Measurements from ENCODE around the gene RELL2. TPM values are rescaled to one million over a fixed set of nuclear protein-coding genes. Genes with fewer than 3 reads are reported as not detected.

The RELL2 gene
- total RNA-seq, 1 donor from 2014 or later = 5.4 TPM

GRCh38 chr5:141654298-141654697 is 17.5 kb downstream of the RELL2 start:
- Mint-ChIP-seq H3K4me1 (ENCODE audit: unreplicated experiment) (peaks cover 9% of the 10 kb centered on the region), H3K27ac (ENCODE audit: unreplicated experiment) (no peak overlapping the region), H3K27me3 (ENCODE audit: unreplicated experiment) (no peaks in the 10 kb centered on the region), H3K4me3 (ENCODE audit: unreplicated experiment) (no peak overlapping the region), H3K9me3 (ENCODE audit: unreplicated experiment) (no peaks in the 10 kb centered on the region), H3K36me3 (ENCODE audit: unreplicated experiment) (no peaks in the 10 kb centered on the region)
- TF ChIP-seq, protein P1, sequence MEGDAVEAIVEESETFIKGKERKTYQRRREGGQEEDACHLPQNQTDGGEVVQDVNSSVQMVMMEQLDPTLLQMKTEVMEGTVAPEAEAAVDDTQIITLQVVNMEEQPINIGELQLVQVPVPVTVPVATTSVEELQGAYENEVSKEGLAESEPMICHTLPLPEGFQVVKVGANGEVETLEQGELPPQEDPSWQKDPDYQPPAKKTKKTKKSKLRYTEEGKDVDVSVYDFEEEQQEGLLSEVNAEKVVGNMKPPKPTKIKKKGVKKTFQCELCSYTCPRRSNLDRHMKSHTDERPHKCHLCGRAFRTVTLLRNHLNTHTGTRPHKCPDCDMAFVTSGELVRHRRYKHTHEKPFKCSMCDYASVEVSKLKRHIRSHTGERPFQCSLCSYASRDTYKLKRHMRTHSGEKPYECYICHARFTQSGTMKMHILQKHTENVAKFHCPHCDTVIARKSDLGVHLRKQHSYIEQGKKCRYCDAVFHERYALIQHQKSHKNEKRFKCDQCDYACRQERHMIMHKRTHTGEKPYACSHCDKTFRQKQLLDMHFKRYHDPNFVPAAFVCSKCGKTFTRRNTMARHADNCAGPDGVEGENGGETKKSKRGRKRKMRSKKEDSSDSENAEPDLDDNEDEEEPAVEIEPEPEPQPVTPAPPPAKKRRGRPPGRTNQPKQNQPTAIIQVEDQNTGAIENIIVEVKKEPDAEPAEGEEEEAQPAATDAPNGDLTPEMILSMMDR (IDR thresholded peaks at IDR 0.05) = no peak
- DNase-seq (ENCODE audit: extremely low spot score, unreplicated experiment) = no peak

DNA sequence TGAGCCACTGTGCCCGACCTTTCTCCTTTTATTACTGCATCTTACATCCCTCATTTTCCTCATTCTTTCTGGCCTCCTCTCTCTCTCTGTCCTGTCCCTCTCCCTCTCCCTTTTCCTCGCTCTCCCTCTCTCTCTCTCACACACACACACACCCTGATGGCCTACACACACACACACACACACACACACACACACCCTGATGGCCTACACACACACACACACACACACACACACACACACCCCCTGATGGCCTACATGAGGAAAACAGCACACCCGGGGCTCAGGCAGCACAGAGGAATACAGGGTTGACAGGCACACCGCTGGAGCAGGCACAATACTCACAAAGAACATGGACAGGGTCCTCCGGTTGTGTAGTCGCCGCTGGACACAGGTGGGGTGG is 18.2 kb downstream of the RELL2 start:
- Mint-ChIP-seq H3K4me1 (ENCODE audit: unreplicated experiment) (peaks cover 6% of the 10 kb centered on the region), H3K36me3 (ENCODE audit: unreplicated experiment) (no peaks in the 10 kb centered on the region), H3K27ac (ENCODE audit: unreplicated experiment) (no peak overlapping the region), H3K27me3 (ENCODE audit: unreplicated experiment) (no peaks in the 10 kb centered on the region), H3K9me3 (ENCODE audit: unreplicated experiment) (no peaks in the 10 kb centered on the region), H3K4me3 (ENCODE audit: unreplicated experiment) (no peak overlapping the region)
- TF ChIP-seq, protein P1 (IDR thresholded peaks at IDR 0.05) = no peak
- no peak for DNase-seq (ENCODE audit: extremely low spot score, unreplicated experiment)

GRCh38 chr5:141656396-141656795 is 19.6 kb downstream of the RELL2 start:
- TF ChIP-seq, protein P1 (IDR thresholded peaks at IDR 0.05) = no peak
- H3K27me3 Mint-ChIP-seq (ENCODE audit: unreplicated experiment) = no peaks in the 10 kb centered on the region
- H3K4me3 Mint-ChIP-seq (ENCODE audit: unreplicated experiment) = no peak overlapping the region
- no peak for DNase-seq (ENCODE audit: extremely low spot score, unreplicated experiment)
- H3K9me3 Mint-ChIP-seq (ENCODE audit: unreplicated experiment) = no peaks in the 10 kb centered on the region
- no peak overlapping the region for H3K27ac Mint-ChIP-seq (ENCODE audit: unreplicated experiment)
- H3K36me3 Mint-ChIP-seq (ENCODE audit: unreplicated experiment) = no peaks in the 10 kb centered on the region
- peaks cover 1% of the 10 kb centered on the region for H3K4me1 Mint-ChIP-seq (ENCODE audit: unreplicated experiment)

DNA sequence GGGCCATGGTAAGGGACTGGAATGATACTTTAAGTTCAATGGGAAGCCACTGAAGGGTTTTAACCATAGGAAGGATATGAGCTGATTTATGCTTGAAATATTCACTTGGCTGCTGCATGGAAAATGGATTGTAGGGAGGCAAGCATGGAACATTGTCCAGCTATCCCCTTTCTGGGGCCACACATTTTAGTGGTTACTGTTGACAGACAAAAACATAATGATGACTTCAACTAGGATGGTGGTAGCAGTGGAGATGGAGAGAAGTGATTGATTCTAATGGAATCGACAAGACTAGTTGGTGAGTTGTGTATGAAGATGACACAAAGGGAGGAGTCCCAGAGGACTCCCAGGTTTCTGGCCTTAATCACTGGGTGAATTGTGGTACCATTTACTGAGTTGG is 20.6 kb downstream of the RELL2 start:
- H3K27ac Mint-ChIP-seq (ENCODE audit: unreplicated experiment) = no peak overlapping the region
- H3K4me1 Mint-ChIP-seq (ENCODE audit: unreplicated experiment) = no peaks in the 10 kb centered on the region
- no peak overlapping the region for H3K4me3 Mint-ChIP-seq (ENCODE audit: unreplicated experiment)
- H3K9me3 Mint-ChIP-seq (ENCODE audit: unreplicated experiment) = no peaks in the 10 kb centered on the region
- TF ChIP-seq, protein P1 (IDR thresholded peaks at IDR 0.05) = no peak
- H3K36me3 Mint-ChIP-seq (ENCODE audit: unreplicated experiment) = no peaks in the 10 kb centered on the region
- H3K27me3 Mint-ChIP-seq (ENCODE audit: unreplicated experiment) = no peaks in the 10 kb centered on the region
- DNase-seq (ENCODE audit: extremely low spot score, unreplicated experiment) = no peak

- no peaks in the 10 kb centered on the region for H3K36me3 Mint-ChIP-seq (ENCODE audit: unreplicated experiment)
- no peaks in the 10 kb centered on the region for H3K27me3 Mint-ChIP-seq (ENCODE audit: unreplicated experiment)
- no peak overlapping the region for H3K4me3 Mint-ChIP-seq (ENCODE audit: unreplicated experiment)
- H3K9me3 Mint-ChIP-seq (ENCODE audit: unreplicated experiment) = no peaks in the 10 kb centered on the region
- no peak overlapping the region for H3K27ac Mint-ChIP-seq (ENCODE audit: unreplicated experiment)
- no peaks in the 10 kb centered on the region for H3K4me1 Mint-ChIP-seq (ENCODE audit: unreplicated experiment)
- TF ChIP-seq, protein P1 (IDR thresholded peaks at IDR 0.05) = no peak
- DNase-seq (ENCODE audit: extremely low spot score, unreplicated experiment) = no peak
These were observed 21.2 kb downstream of the RELL2 start for GRCh38 chr5:141657937-141658545.

Measured in osteocyte (in vitro differentiated cells).